Subcutaneous abdominal adipose tissue (tissue), 5 donors: ENCODE results near the gene ATXN1.

Experiments
- H3K27ac ChIP-seq: one replicate; pipeline ENCODE4 v1.7.0; 2013; ENCODE audit warnings: low read depth, mild to moderate bottlenecking, inconsistent platforms, low read length, moderate library complexity
- H3K27me3 ChIP-seq, 5 donors: one replicate each; pipeline ENCODE4 v1.7.0; 2013; ENCODE audit warnings: low read length in 5 of 5, inconsistent platforms in 1 of 5; ENCODE audit not compliant: control insufficient read depth in 5 of 5, insufficient read depth in 4 of 5
- H3K36me3 ChIP-seq, 5 donors: one replicate each; pipeline ENCODE4 v1.7.0; 2013; ENCODE audit warnings: low read length in 5 of 5; ENCODE audit not compliant: control insufficient read depth in 5 of 5, insufficient read depth in 5 of 5
- H3K4me1 ChIP-seq, 5 donors: one replicate each; pipeline ENCODE4 v1.7.0; 2013; ENCODE audit warnings: low read length in 5 of 5, mild to moderate bottlenecking in 3 of 5, moderate library complexity in 1 of 5; ENCODE audit not compliant: control insufficient read depth in 5 of 5, insufficient read depth in 5 of 5
- H3K4me3 ChIP-seq, 5 donors: one replicate each; pipeline ENCODE4 v1.7.0; 2013; ENCODE audit warnings: low read length in 5 of 5, low read depth in 1 of 5
- H3K9ac ChIP-seq, 5 donors: one replicate each; pipeline ENCODE4 v1.7.0; 2013; ENCODE audit warnings: low read length in 5 of 5, mild to moderate bottlenecking in 4 of 5, moderate library complexity in 3 of 5
- H3K9me3 ChIP-seq, 5 donors: one replicate each; pipeline ENCODE4 v1.7.0; 2013; ENCODE audit warnings: low read length in 5 of 5; ENCODE audit not compliant: control insufficient read depth in 5 of 5
- donor health status: healthy.
- donor health status: healthy.
- donor health status: healthy.
- donor health status: healthy.
- donor health status: healthy.

ATXN1 gene

GRCh38 chr6:16519265-16520242, 241.7 kb downstream of the ATXN1 start:
- Histone ChIP-seq H3K4me3 (no peak overlapping the region), H3K36me3 (peaks cover 9 to 25% (median 12%) of the 10 kb centered on the region in 5 donors), H3K4me1 (peaks cover 0 to 8% (median 4%) of the 10 kb centered on the region in 5 donors), H3K9me3 (no peaks in the 10 kb centered on the region), H3K27me3 (no peaks in the 10 kb centered on the region), H3K27ac (no peak overlapping the region), H3K9ac (no peak overlapping the region)

DNA sequence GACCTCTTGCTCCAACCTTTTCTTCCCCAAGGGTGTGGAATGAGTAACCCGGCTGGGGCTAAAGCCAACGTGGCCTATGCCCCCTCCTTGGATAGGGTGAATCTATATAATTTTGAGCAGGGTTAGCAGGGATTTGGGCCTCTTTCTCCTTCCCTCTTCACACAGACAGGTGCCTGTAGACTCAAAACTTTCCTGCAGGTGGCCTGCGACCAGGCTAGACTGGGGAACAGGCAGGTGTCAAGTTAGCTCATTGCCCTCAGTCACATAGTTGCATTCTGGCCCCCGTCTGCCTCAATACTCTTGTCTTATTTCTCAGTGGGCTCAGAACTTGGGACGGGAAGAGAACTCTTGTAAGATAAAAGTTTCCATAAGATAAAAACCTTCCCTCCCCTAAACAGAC, 243.0 kb downstream of the ATXN1 start:
- H3K9ac ChIP-seq, result no peak overlapping the region
- no peak overlapping the region for H3K4me3 ChIP-seq
- no peak overlapping the region for H3K27ac ChIP-seq
- H3K27me3 ChIP-seq, result no peaks in the 10 kb centered on the region
- H3K9me3 ChIP-seq, result no peaks in the 10 kb centered on the region
- peaks cover 9 to 25% (median 12%) of the 10 kb centered on the region in 5 donors for H3K36me3 ChIP-seq
- peaks cover 0 to 16% (median 7%) of the 10 kb centered on the region in 5 donors for H3K4me1 ChIP-seq

- H3K9ac ChIP-seq, result no peak overlapping the region
- H3K27ac ChIP-seq, result no peak overlapping the region
Observed at GRCh38 chr6:16514249-16514648, 247.0 kb downstream of the ATXN1 start.

GRCh38 chr6:16512544-16513290, 248.5 kb downstream of the ATXN1 start:
- Histone ChIP-seq H3K4me3 (no peak overlapping the region), H3K9ac (no peak overlapping the region), H3K27me3 (no peaks in the 10 kb centered on the region), H3K9me3 (no peaks in the 10 kb centered on the region), H3K4me1 (peaks cover 0 to 22% (median 7%) of the 10 kb centered on the region in 5 donors), H3K27ac (no peak overlapping the region), H3K36me3 (peaks cover 0 to 6% (median 0%) of the 10 kb centered on the region in 5 donors)

More at GRCh38 chr6:16514249-16514648, 247.0 kb downstream of the ATXN1 start:
- Histone ChIP-seq H3K9me3 (no peaks in the 10 kb centered on the region), H3K4me3 (no peak overlapping the region), H3K36me3 (peaks cover 0 to 6% (median 0%) of the 10 kb centered on the region in 5 donors), H3K4me1 (peaks cover 0 to 26% (median 7%) of the 10 kb centered on the region in 5 donors), H3K27me3 (no peaks in the 10 kb centered on the region)

- H3K36me3 ChIP-seq, result peaks cover 0 to 6% (median 0%) of the 10 kb centered on the region in 5 donors
- no peak overlapping the region for H3K4me3 ChIP-seq
- peaks cover 0 to 22% (median 7%) of the 10 kb centered on the region in 5 donors for H3K4me1 ChIP-seq
- no peak overlapping the region for H3K9ac ChIP-seq
- no peaks in the 10 kb centered on the region for H3K27me3 ChIP-seq
- H3K9me3 ChIP-seq, result no peaks in the 10 kb centered on the region
- no peak overlapping the region for H3K27ac ChIP-seq
Observed at GRCh38 chr6:16511723-16512489, 249.4 kb downstream of the ATXN1 start.

DNA sequence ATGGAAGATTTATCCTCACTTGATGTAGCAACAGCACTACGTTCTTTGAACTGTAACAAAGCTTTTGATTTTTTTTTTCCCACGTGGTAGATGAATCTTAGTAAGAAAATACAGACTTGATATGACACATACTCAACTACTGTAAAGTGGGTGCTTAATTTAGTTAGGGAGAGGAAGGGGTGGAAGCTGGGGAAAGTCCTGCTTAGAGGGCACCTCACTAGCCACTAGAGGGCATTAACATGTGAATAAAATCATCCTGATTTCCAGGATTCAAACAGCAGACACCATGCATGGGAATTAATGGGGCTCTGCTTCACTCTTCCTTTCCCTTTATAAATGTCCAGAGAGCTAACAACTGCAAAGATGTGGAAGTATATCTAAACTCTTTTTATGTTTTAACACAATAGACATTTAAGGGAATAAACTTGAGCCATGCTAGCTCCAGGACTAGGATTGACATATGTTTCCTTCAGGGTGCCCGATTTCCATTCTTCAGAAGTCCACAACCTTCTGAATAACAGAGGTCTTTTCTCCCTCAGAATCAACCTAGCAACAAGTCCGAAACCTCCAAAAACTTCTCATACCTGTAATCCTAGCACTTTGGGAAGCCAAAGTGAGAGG, 250.1 kb downstream of the ATXN1 start:
- Histone ChIP-seq H3K9ac (no peak overlapping the region), H3K27ac (no peak overlapping the region), H3K4me1 (peaks cover 0 to 22% (median 7%) of the 10 kb centered on the region in 5 donors), H3K9me3 (no peaks in the 10 kb centered on the region), H3K4me3 (no peak overlapping the region), H3K36me3 (peaks cover 0 to 6% (median 0%) of the 10 kb centered on the region in 5 donors), H3K27me3 (no peaks in the 10 kb centered on the region)

- Histone ChIP-seq H3K36me3 (peaks cover 0 to under 1% (median 0%) of the 10 kb centered on the region in 5 donors), H3K27ac (no peak overlapping the region), H3K9me3 (no peaks in the 10 kb centered on the region), H3K4me3 (no peak overlapping the region), H3K4me1 (peaks cover 0 to 22% (median 7%) of the 10 kb centered on the region in 5 donors), H3K9ac (no peak overlapping the region), H3K27me3 (no peaks in the 10 kb centered on the region)
Observed at GRCh38 chr6:16510245-16510644, 251.0 kb downstream of the ATXN1 start.

DNA sequence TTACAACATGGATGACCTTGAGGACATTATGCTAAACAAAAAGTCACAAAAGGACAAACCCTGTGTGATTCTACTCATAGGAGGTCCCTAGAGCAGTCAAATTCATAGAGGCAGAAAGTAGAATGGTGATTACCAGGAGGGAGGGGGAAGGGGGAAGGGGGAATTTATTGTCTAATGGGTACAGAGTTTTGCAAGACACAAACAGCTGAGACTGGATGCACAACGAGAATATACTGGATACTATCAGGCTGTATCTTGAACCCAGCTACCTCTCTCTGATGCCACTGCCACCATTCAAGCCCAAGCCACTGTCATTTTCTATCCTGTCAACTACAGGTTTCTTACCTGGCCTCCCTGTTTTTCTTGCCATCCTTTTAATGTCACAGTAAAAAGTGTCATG, 252.3 kb downstream of the ATXN1 start:
- Histone ChIP-seq H3K27ac (no peak overlapping the region), H3K9me3 (no peaks in the 10 kb centered on the region), H3K4me3 (no peak overlapping the region), H3K9ac (no peak overlapping the region), H3K4me1 (peaks cover 0 to 17% (median 7%) of the 10 kb centered on the region in 5 donors), H3K36me3 (no peaks in the 10 kb centered on the region), H3K27me3 (no peaks in the 10 kb centered on the region)

DNA sequence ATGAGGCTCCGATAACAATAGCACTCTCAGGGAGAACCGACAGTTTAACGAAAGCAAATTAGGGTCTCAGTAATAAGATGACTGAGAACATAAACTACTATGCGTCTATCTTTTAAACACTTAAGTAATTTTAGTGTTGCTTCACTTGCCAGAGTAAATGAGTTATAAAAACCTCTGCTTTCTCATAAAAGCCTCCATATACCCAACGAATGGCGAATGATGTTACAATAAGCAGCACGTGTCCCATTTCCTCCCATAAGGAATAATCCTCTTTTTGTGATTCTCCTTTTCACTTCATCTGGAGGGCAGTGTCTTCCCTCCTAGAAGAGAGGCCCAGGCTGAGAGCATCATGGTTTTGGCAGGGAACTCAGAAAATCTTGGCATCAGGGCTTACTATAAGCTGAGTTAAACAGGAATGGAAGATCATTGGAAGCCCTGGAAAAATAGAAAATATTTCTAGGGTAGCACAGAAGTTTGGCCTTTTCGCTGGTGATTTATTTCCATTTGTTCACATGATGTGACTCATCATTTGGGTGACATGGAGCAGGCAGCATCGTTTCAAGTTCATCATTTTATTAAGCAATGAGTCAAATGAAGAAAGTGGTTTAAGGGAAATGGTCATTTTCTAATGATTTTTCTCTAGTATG, 255.4 kb downstream of the ATXN1 start:
- no peak overlapping the region for H3K4me3 ChIP-seq
- no peak overlapping the region for H3K27ac ChIP-seq
- H3K9ac ChIP-seq, result no peak overlapping the region
- no peaks in the 10 kb centered on the region for H3K4me1 ChIP-seq
- no peaks in the 10 kb centered on the region for H3K36me3 ChIP-seq
- no peaks in the 10 kb centered on the region for H3K9me3 ChIP-seq
- no peaks in the 10 kb centered on the region for H3K27me3 ChIP-seq
